PC-3 (cell line): Measurements from ENCODE around the gene CYB5B. TPM values are rescaled to one million over a fixed set of nuclear protein-coding genes. Genes with fewer than 3 reads are reported as not detected.

Source experiments
- ATAC-seq: fragments of 200-7000 bp; cut with Tn5 transposase; 2 replicates; pipeline ENCODE4 v1.9.1; 2020; ENCODE audit warnings: mild to moderate bottlenecking, moderate library complexity
- BruUV-seq: library from RNA; stranded (reverse); fragments of 400-500 nt; replicated peaks from 2 replicates; lab custom pipeline; 2021; lab: Mats Ljungman, UMichigan
- CTCF ChIA-PET: fragments of 300-600 bp; sonication (Branson Sonifier 250); formaldehyde crosslinking; loops from one replicate; lab custom pipeline; 2022; ENCODE audit warnings: antibody characterized with exemption; lab: Charles Lee
- POLR2A ChIA-PET: fragments of 300-600 bp; sonication (Branson Sonifier 250); formaldehyde crosslinking; loops from one replicate; lab custom pipeline; 2022; ENCODE audit warnings: antibody characterized with exemption; ENCODE audit not compliant: unreplicated experiment; lab: Charles Lee
- DNase-seq: peaks from one replicate; pipeline ENCODE4 v3.0.0-alpha.2; 2015
- H2AFZ ChIP-seq: fragments of 300-600 bp; sonication (generic); 2 replicates; pipeline ENCODE4 v1.6.0; 2016; ENCODE audit warnings: antibody characterized with exemption, low read length
- H3F3A ChIP-seq: fragments of 300-600 bp; sonication (generic); one replicate; pipeline ENCODE4 v1.6.0; 2017; ENCODE audit warnings: antibody characterized with exemption, low read length, control low read depth, mild to moderate bottlenecking; ENCODE audit not compliant: unreplicated experiment
- H3K27ac ChIP-seq: fragments of 300-600 bp; sonication (generic); 2 replicates; pipeline ENCODE4 v1.5.1; 2016; ENCODE audit warnings: mild to moderate bottlenecking, low read length
- H3K27me3 ChIP-seq: fragments of 300-600 bp; sonication (generic); 2 replicates; pipeline ENCODE4 v1.6.1; 2016; ENCODE audit warnings: low read length, mixed read lengths
- H3K36me3 ChIP-seq: fragments of 300-600 bp; sonication (generic); 2 replicates; pipeline ENCODE4 v1.6.1; 2016; ENCODE audit warnings: low read depth, mixed run types, low read length, mixed read lengths
- H3K4me1 ChIP-seq: fragments of 300-600 bp; sonication (generic); 2 replicates; pipeline ENCODE4 v1.5.1; 2016; ENCODE audit warnings: low read length; ENCODE audit not compliant: insufficient read depth
- H3K4me2 ChIP-seq: fragments of 300-600 bp; sonication (generic); 2 replicates; pipeline ENCODE4 v1.6.0; 2016; ENCODE audit warnings: low read length
- H3K4me3 ChIP-seq: fragments of 300-600 bp; sonication (generic); 2 replicates; pipeline ENCODE4 v1.5.1; 2016; ENCODE audit warnings: mild to moderate bottlenecking, low read length, mixed read lengths
- H3K79me2 ChIP-seq: fragments of 300-600 bp; sonication (generic); 2 replicates; pipeline ENCODE4 v1.6.1; 2017; ENCODE audit warnings: low read length, mixed read lengths
- H3K9ac ChIP-seq: fragments of 300-600 bp; sonication (generic); 2 replicates; pipeline ENCODE4 v1.6.0; 2016; ENCODE audit warnings: mild to moderate bottlenecking, low read length
- H3K9me2 ChIP-seq: fragments of 300-600 bp; sonication (generic); replicated peaks from 2 replicates; pipeline ENCODE4 v1.6.1; 2016; ENCODE audit warnings: mixed run types, low read length, mixed read lengths
- H3K9me3 ChIP-seq: fragments of 300-600 bp; sonication (generic); 2 replicates; pipeline ENCODE4 v1.6.1; 2016; ENCODE audit warnings: low read length, mixed read lengths
- H4K20me1 ChIP-seq: fragments of 300-600 bp; sonication (generic); 2 replicates; pipeline ENCODE4 v1.6.1; 2016; ENCODE audit warnings: low read length, mixed read lengths
- CTCF ChIP-seq: fragments of 300-600 bp; sonication (generic); conservative IDR thresholded peaks from 2 replicates; pipeline ENCODE4 v1.5.1; 2017; ENCODE audit warnings: antibody characterized with exemption, low read depth, mild to moderate bottlenecking, low read length
- EZH2 ChIP-seq: fragments of 300-600 bp; sonication (generic); IDR thresholded peaks from one replicate; pipeline ENCODE4 v1.6.1; 2017; ENCODE audit warnings: antibody characterized with exemption, mild to moderate bottlenecking, low read length; ENCODE audit not compliant: unreplicated experiment
- EZH2phosphoT487 ChIP-seq: fragments of 300-600 bp; sonication (generic); IDR thresholded peaks from 2 replicates; pipeline ENCODE4 v1.6.1; 2018; ENCODE audit warnings: mild to moderate bottlenecking, antibody characterized with exemption, low read length, borderline replicate concordance
- intact Hi-C: fragments of 100-400 bp; cut with micrococcal nuclease; formaldehyde crosslinking; loops from 2 replicates; pipeline ENCODE4 v1.9.0; 2023
- total RNA-seq: library from RNA; depleted of rRNA; stranded (reverse); fragments of >200 nt; gene quantifications from 2 replicates; pipeline ENCODE4 v1.2.3, GENCODE V29; 2014

Gene CYB5B
- total RNA-seq, 1 experiment from 2014 or later = 64.5 TPM

DNA sequence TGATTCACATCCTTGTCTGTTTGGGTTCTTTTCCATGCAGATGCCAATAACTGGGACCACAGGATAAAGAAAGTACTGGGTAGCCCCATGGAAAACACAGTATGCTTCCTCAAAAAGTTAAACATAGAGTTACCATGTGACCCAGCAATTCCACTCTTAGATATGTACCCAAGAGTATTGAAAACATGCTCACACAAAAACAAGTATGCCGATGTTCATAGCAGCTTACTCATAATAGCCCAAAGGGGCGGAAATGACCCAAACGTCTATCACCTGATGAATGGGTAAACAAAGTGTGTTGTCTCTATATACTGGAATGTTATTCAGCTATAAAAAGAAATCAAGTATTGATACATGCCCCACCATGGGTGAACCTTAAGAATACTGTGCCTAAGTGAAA, 55.4 kb downstream of the CYB5B start:
- no peak for DNase-seq
- POLR2A ChIA-PET = no interaction called here
- no peak for ATAC-seq

GRCh38 chr16:69481901-69482341, 57.5 kb downstream of the CYB5B start:
- BruUV-seq = no TSS peak
- ChIA-PET CTCF (no interaction called here), POLR2A (no interaction called here)
- Histone ChIP-seq H3K27ac (no peak overlapping the region), H3K36me3 (no peaks in the 10 kb centered on the region), H3K4me2 (no peak overlapping the region), H3F3A (no peaks in the 10 kb centered on the region), H4K20me1 (no peaks in the 10 kb centered on the region), H3K79me2 (no peaks in the 10 kb centered on the region), H3K9ac (no peak overlapping the region), H3K4me3 (no peak overlapping the region), H3K4me1 (peaks cover 9% of the 10 kb centered on the region), H3K9me3 (no peaks in the 10 kb centered on the region), H2AFZ (no peak overlapping the region), H3K27me3 (no peaks in the 10 kb centered on the region), H3K9me2 (no peaks in the 10 kb centered on the region)
- no peak for TF ChIP-seq EZH2
- intact Hi-C loops = no loop called here
- ATAC-seq (no peak), DNase-seq (no peak)

More for the DNA sequence above, 55.4 kb downstream of the CYB5B start:
- no peak overlapping the region for H3K4me3 ChIP-seq
- no peak for TF ChIP-seq EZH2phosphoT487
- no peak for TF ChIP-seq CTCF
- TF ChIP-seq EZH2 = no peak
- BruUV-seq = no TSS peak
- CTCF ChIA-PET = no interaction called here
- H3K36me3 ChIP-seq = no peaks in the 10 kb centered on the region
- H2AFZ ChIP-seq = no peak overlapping the region
- no peak overlapping the region for H3K27ac ChIP-seq
- H3K79me2 ChIP-seq = no peaks in the 10 kb centered on the region
- intact Hi-C loops = no loop called here
- H3F3A ChIP-seq = no peaks in the 10 kb centered on the region
- no peaks in the 10 kb centered on the region for H4K20me1 ChIP-seq
- no peaks in the 10 kb centered on the region for H3K9me2 ChIP-seq
- no peaks in the 10 kb centered on the region for H3K27me3 ChIP-seq
- no peak overlapping the region for H3K9ac ChIP-seq
- peaks cover 16% of the 10 kb centered on the region for H3K4me1 ChIP-seq
- no peaks in the 10 kb centered on the region for H3K9me3 ChIP-seq
- H3K4me2 ChIP-seq = no peak overlapping the region

DNA sequence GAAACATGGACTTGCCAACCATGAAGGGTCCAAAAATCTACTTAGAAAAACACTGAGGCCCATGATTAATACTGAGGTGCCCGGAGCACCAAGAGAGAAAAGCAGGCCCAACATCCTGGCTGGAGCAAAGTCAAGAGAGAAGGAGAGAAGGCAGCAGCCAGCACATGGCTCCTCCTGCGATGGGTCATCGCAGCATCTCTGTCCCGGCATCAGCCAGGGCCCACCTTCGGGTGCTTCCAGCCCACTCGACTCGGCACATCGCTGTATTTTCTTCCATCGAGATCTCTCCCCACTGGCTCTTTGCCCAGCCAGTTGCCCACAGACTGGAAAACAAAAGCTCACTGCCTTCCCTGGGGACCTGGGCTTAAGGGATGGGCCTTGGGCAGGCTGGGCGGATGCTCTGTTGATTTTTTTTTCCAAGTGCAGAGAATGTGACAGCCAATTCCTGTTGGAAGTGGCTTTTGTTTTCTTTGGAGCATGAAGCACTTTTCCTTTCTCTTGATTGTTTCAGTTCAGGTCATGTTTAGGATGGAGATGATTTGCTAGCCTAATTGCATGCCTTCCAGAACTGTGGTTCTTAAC, 58.1 kb downstream of the CYB5B start:
- ChIA-PET POLR2A (no interaction called here), CTCF (no interaction called here)
- no TSS peak for BruUV-seq
- Histone ChIP-seq H3K9me2 (no peaks in the 10 kb centered on the region), H3K4me3 (no peak overlapping the region), H3K79me2 (no peaks in the 10 kb centered on the region), H3K9me3 (no peaks in the 10 kb centered on the region), H3K36me3 (no peaks in the 10 kb centered on the region), H3K27ac (no peak overlapping the region), H2AFZ (no peak overlapping the region), H3K27me3 (no peaks in the 10 kb centered on the region), H3K4me1 (peaks cover 3% of the 10 kb centered on the region), H3K4me2 (no peak overlapping the region), H3K9ac (no peak overlapping the region), H4K20me1 (no peaks in the 10 kb centered on the region), H3F3A (no peaks in the 10 kb centered on the region)
- no peak for DNase-seq
- intact Hi-C loops = no loop called here
- no peak for TF ChIP-seq CTCF
- TF ChIP-seq EZH2phosphoT487 = no peak
- no peak for TF ChIP-seq EZH2
- ATAC-seq = no peak
